HG02678 (cell line): ENCODE data around the gene KIF26A.

Source experiments
- ATAC-seq: cut with Tn5 transposase; IDR thresholded peaks from one replicate; pipeline ENCODE4 v1.9.1; 2021; ENCODE audit warnings: mild to moderate bottlenecking, moderate library complexity; ENCODE audit not compliant: unreplicated experiment

KIF26A gene

DNA sequence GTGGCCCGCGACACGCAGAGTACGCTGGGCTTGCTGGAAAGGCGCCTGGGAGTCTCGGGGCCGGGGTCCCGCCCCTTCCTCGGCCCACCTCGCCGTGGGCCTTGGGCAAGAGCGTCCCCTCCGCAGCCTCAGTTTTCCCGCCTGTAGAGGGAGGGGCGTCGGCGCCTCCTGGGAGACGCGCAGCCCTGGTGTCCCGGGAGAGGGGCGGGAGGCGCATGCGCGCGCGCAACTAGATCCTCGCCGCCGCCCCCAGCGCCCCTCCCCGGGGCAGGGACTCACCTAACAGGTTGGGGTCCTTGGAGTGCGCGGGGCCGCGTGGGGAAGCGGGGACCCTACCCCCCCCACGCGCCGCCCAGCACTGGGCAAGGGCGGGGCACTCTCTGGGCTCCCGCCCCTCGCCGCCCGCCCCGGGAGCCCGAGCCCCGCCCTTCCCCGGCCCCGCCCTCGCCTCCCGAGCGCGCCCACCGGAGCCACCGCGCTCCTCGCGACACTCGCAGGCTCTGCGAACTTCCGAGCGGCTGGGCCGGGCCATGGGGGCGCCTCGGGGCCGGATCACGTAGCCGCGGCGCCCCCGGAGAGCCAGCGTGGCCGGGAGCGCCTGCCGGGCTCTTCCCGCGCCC lies at the start of gene KIF26A:
KIF26A (plus strand) TSS at position 490 of the 620 bp plus-strand sequence. CDS start 136 bp downstream, outside the sequence.
- ATAC-seq: no peak

DNA sequence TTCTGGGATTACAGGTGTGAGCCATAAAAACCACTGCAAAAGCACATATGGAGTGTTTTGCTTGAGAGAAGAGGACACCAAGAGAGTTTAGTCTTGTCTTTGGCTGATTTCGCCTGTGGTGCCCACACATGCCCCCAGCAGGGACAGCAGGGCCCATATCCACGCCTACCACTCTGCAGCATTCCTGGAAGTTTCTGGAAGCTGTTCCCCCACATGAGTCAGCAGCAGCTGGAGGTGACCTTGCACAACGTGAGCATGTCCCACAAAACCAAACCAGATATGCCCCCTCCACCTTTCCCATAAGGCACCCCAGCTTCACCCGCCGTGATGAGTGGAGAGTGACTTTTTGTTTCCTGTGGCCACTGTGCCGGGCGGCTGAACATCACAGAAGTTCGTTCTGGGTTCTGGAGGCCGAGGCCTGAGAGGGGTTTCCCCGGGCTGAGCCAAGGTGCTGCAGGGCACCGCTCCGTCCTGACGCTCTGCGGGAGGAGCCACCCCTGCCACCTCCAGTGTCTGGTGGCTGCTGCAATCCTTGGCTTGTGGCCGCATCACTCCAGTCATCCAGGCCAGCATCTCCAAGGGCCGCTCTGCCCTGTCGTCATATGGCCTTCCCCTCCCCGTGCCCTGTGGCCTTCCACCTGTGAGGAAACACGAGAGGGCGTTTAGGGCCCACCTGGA lies 48.2 kb upstream of the KIF26A start:
- no peak for ATAC-seq

DNA sequence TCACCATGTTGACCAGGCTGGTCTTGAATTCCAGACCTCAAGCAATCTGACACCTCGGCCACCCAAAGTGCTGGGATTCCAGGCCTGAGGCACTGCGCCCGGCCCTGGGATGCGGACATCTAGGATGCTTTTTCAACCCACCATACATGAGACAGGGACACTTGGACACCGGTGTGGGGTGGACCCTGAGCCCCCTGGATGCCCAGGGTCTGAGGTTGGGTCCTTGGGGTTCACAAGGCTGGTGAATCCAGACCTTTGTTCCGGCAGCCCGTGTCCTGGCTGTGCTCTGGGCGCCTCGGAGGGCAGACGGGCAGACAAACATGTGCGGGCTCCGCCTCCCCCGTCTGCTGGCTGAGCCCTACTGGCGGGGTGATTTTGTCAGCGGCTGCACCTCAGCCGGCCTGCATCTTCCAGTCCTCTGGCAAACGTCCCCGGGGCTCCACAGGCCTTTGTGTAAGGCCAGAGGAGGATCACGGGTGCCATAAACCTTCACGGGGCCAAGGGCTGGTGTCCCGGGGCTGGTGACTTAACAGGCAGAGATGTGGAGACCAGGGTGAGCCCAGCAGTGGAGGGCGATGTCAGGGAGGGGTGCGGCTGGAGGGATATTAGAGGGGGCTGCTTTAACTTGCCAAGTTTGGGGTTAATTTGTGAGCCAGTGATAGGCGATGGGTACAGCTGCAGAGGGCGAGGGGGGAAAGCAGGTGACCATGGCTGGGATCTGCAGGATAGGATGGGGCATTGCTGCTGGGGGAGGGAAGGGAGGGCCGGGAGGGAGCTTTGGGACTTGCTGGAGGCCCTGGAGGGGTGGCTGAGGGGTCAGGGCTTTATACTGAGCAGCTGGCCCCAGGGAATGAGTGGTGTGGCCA lies 47.1 kb upstream of the KIF26A start:
- no peak for ATAC-seq

DNA sequence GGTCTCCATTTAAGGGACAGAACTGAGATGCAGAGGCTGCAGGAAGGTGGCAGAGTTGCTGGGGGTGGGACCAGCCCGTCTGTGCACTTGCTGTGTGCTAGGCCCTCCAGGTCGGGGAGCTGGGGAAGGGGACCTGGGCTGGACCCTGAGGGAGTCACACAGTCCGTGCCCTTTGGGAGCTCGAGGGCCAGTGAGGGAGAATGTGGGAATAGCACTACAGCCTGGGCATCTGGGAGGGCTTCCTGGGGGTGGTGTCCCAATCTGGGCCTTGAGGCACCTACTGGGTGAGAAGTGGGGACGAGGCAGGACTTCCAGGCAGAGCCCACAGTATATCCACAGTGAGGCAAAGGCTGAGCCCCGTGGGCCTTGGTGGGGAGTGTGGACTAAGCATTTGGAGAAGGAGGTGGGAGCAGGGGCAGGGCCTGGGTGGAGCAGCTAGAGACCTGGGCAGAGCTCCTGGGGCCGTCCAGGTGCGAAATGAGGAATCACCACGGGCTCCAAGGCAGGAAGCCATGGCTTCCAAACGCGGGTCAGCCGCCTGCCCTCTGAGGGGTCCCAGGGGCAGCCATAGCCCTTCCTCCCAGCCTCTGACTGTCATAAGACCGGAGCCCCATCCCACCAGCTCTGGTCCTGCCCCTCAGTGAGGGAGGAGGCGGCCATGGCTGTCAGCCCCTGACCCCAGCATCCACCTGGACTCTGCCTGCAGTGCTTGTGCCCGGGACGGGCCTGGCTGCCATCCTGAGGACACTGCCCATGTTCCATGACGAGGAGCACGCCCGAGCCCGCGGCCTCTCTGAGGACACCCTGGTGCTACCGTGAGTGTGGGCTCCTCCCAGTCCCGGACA lies 46.2 kb upstream of the KIF26A start:
- no peak for ATAC-seq

DNA sequence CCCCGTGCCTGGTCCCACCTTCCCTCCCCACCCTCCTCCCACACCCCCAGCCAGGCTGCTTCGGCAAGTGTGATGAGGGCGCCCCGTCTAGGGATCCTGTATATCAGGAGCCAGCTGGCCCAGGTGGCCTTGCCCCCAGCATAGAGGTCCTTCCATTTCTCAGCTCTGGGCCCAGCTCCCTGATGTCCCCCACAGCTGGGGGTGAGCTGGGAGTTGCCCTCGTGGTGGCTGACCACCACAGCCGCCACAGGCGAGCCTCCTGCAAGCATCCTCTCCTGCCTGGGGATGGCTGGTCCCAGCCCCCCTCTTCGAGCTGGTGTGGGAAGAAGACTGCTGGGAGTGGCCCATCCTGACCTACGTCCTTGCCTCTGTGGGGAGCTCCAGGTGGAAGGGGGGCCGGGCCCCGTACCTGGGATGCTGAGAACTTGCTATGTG lies 45.4 kb upstream of the KIF26A start:
- ATAC-seq: no peak

DNA sequence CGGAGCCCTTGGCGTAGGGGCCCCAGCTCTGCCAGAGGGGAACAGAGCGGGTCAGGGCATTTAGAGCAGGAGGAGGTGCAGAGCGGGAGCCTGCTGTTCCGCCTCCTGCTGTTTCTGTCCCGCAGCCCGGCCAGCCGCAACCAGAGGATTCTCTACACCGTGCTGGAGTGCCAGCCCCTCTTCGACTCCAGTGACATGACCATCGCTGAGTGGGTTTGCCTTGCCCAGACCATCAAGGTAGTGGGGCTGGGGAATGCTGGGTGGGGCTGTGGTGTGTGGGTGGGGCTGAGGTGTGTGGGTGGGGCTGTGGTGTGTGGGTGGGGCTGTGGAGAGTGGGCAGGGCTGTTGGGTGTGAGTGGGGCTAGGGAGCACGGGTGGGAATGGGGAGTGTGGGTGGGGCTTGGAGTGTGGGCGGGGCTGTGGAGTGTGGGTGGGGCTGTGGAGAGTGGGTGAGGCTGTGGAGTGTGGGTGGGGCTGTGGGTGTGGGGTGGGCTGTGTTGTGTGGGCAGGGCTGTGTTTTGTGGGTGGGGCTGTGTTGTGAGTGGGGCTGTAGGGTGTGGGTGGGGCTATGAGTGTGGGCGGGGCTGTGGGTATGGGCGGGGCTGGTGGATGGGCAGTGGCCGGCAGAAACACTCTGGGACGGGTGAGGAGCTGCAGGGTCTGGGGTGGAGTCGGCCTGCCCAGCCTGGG lies 44.9 kb upstream of the KIF26A start:
- ATAC-seq: no peak

DNA sequence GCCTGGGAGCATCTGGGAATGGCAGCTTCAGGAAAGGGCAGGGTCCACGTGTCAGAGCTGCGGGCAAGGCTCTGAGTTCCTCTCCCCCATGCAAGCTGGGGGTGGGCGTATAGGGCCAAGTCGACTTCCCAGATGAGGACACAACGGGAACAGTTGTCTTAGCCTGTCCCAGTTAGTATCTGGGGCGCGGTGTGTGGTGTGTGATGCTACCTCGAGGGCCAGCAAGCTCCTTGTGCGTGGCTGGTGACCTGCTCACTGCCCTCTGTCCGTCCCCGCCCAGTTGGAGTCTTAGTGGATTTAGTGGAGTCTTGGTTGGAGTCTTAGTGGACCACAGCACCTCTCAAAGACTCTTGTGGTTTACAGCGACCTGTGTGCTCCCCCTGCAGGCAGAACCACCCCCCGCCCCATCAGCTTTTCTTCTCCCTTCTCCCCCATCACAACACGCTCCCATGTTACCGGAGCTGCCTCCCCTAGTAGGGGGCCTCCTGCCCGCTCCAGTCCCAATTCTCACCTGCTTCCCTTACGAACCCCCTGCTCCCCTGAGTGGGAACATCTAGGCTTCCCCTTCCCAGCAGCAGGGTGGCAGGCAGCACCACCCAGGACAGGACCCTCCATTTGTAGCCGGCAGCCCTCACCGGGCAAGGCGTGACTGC lies 44.2 kb upstream of the KIF26A start:
- ATAC-seq: no peak

DNA sequence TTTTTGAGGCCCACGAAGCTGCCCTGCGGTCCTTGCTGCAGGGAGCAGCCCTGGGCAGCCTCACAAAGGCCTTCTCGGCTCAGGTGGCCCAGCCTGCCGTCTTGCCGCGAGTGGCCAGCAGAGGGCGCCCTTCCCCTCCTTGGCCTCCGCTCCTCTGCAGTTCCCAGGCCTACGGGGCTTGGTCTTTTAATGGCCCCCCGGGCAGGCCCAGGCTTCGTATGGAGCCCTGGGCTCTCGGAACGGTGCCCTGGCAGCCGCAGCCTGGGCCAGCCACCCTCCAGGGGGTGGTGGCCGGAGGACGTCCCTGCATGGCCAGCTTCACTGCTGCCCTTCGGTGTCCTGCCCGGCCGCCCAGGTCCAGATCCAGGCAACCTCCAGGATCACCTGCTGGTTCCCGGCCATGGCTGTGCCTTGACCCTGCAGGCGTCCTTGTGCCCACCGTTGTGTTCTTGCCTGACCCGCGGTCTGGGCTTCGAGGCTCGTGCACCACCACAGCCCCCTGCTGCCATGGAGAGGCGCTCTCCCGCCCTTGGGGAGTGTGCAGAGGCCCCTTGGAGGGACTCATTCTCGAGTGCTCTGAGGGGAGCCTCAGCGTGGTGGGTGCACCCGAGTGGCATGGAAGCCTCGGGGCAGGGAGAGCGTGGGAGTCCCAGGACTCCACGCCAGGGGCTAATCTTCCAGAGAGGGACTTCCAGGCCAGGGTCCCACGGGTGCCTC lies 43.5 kb upstream of the KIF26A start:
- ATAC-seq: no peak

DNA sequence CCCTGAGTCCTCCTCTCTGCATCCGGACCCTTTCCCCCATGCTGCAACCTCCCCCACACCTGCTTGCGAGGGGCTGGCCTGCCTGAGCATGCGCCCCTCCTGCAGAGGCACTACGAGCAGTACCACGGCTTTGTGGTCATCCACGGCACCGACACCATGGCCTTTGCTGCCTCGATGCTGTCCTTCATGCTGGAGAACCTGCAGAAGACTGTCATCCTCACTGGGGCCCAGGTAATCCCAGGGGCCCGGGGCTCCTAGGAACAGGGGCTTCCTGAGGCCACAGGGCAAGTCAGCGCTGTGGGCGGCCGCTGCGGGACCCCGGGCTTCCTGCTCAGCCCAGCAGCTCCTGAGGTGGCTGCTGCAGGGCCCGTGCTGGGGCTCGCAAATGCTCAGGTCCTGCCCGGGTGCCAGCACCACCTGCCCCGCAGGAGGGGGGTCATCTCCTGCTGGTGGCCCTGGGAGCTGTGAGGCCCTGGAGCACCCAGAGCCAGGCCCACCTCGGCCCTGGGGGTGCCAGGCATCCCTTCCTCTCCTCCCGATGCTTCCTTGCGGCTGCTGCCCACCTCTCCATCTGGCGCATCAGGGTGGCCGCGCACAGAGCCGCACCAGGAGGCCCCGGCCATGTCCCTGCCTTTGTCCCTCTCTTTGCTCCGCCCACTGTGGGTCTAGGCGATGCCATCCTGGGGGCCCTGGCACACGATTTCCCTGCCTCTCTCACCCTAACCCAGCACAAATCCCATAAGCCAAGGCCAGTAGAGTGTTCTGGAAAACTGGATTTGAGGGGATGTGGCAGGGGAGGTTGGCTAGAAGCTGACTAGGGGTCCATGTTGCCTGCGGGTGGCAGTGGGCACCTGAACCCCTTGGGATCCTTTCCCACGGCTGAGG lies 42.7 kb upstream of the KIF26A start:
- ATAC-seq: no peak

DNA sequence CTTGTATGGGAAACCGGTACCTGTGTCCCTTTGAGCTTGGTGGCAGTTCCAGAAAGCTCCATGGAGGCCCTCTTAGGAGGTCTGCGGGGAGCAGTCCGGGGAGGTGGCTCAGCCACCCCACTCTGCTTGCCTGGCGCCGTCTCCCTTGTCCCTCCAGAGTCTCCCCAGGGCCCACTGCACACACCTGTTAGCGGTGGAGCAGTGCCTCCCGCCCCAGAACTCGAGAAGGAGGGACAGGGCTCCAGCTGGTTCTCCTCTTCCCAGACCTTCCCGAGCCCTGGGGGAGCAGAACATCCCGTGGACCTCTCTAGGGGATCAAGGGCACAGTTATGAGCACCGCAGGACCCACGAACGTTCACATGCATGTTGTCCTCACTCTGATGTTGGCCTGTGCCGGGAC lies 42.1 kb upstream of the KIF26A start:
- no peak for ATAC-seq

DNA sequence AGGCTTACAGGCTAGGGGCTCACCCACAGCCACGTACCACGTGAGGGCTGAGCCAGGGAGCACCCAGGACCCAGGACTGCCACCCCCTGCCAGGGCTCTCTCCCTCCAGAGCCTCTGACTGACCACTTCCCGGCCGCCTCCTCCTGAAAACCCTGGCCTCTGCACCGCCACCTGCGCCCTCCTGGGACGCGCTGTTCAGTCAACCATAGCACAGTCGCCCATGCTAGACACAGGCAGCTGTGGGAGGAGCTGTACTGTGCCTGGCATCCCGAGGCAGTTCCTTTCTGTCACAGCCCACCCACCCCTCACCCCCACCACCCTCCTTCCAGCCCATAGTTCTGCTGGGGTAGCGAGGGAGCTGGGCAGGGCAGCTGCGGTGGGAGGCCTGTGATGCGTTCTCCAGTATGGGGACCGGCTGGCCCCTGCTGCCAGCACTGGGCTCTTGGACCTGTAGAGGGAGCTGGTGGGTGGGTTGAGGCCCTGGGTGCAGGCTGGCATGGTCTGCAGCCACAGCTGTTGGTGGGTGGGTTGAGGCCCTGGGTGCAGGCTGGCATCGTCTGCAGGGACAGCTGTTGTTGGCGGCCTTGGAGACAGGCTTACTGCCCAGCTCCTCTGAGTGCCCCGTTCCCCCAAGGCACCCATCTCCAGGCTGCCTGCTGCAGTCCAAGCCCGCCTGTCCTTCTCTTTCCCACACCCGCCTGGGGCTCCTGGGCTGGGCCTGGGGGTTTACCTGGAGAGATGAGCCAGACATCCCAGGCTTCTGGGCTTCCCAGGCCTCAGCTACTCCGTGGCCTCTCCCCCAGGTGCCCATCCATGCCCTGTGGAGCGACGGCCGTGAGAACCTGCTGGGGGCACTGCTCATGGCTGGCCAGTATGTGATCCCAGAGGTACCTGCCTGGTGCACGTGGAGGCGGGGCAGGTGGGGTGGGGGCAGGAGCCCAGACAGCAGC lies 41.4 kb upstream of the KIF26A start:
- no peak for ATAC-seq

DNA sequence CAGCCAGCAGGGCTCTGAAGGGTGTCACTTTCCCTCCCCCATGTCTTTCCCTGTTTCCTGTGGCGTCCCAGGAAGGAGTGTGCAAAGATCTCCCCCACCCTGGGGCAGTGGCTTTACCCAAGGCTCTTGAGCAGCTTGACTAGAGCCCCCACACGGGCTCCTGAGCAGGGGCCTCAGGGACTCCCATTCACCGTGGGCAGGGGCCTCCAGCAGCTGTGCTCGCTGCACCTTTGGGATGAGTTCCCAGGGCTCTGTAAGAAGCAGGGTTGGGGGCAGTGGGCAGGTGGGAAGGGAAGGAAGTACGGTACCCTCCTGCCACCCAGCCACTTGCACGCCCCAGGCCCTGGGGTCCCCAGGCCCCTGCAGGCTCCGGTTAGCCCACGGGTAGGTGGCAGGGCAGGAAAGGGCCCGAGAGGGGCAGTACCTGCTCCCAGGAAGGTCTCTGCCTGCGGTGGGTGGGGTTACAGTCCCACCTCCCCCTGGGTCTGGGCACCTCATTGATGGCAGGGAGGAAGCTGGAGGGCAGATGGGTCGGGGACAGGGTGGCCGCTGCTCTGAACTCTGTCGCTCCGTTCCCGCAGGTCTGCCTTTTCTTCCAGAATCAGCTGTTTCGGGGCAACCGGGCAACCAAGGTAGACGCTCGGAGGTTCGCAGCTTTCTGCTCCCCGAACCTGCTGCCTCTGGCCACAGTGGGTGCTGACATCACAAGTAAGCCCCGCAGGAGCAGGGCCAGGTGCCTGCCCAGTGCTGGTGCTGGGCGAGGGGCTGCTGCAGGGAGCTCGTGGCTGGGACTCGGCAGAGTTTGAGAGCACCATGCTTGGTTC lies 39.9 kb upstream of the KIF26A start:
- no peak for ATAC-seq

DNA sequence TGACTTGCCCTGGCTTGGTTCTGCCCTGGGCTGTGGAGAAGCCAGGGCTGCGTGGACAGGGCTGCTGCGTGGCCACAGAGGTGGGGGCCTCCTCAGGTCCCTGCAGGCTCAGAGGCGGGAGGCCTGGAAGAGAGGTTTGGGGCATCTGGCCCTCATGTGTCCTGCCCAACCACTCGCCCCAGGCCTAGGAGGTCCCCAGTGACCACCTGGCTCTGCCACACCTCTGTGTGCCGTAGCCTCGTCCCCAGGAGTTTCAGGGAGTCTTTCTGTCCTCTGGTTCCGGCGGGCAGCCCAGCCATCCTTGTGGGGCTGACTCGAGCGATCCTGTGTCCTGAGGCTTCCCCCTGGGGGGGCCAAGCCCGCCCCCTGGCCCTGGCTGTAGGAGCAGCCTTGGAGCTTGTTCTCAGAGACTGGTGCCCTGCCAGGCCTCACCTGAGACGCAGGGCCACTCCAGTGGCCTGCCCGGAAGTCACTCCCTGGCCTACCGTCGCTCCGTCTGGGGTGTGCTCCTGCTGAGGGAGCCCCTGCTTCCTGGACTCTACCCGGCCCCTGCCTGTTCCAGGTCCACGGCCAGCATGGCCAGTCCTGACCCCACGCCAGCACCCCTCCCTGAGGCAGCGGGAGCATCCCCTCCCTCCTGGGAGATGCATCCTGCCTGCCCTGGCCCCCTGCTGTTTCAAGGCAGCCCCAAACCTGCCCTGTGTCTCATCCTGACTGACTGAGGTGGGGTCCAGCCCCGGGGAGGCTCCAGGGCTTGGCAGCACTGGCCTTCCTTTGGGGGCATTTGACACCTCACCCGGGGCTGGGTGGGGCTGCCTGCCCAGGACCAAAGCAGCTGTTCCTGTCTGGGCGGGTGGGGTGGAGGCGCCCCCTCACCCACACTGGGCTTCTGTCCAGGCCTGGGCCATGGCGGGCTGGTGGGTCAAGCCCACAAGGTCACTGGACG lies 39.0 kb upstream of the KIF26A start:
- ATAC-seq: no peak

DNA sequence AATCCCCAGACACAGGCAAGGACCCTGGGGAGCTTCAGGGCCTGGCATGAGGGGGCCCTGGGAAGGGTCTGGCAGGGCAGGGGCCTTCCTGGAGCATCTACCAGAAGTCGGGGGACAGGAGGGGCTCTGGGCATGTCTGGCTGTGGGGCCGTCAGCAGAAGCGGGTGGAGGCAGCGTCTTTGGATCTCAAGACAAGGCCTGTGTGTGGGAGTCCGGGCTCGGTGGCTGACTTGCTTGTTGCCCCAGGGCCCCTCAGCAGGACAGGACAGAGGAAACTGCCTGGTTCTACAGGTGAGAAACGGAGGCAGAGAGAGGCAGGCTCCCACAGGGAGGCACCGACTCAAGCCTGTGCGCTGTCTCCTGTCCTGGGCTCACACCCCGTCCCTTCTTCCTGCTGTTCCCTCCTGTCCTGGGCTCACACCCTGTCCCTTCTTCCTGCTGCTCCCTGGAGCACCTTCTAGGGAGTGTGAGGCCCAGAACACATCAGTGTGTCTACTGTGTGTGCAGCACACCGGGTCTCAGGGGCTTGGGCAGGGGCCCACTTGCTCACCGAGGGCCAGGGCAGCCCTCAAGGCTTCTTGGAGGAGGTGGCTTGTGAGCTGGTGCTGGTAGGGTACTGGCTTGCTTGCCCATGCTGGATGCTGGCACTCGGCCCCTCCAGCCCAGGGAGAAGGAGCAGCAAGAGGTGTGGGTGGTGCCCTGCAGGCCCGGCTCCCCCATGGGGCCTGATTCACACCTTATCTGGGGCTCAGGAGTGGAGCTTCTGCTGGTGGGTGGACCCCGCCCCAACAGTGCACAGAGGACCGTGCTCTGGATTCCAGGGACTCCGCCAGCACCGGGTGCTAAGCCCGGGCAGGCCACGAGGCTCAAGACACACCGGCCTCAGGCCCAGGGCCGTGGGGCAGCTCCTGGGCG lies 38.0 kb upstream of the KIF26A start:
- ATAC-seq: no peak
